GM18526 (cell line): Measurements from ENCODE around the gene PLLP.

ENCODE experiments used
- POLR2A ChIP-seq: IDR thresholded peaks from 3 replicates; pipeline ENCODE4 v1.6.1; 2011; ENCODE audit not compliant: insufficient read length; ENCODE audit errors: extremely low read depth

The PLLP gene

GRCh38 chr16:57226701-57227621 lies 57.5 kb downstream of the PLLP start:
- no peak for TF ChIP-seq POLR2A

- no peak for TF ChIP-seq POLR2A
These were observed 58.5 kb downstream of the PLLP start for GRCh38 chr16:57225978-57226377.

- no peak for TF ChIP-seq POLR2A
These were observed 59.7 kb downstream of the PLLP start for GRCh38 chr16:57224651-57225335.

- TF ChIP-seq POLR2A: no peak
These were observed 61.4 kb downstream of the PLLP start for GRCh38 chr16:57223057-57223456.

- no peak for TF ChIP-seq POLR2A
These were observed 67.5 kb downstream of the PLLP start for GRCh38 chr16:57216968-57217367.

- no peak for TF ChIP-seq POLR2A
These were observed 71.0 kb downstream of the PLLP start for GRCh38 chr16:57213462-57213861.

GRCh38 chr16:57209780-57210179 lies 74.7 kb downstream of the PLLP start:
- no peak for TF ChIP-seq POLR2A

- no peak for TF ChIP-seq POLR2A
These were observed 75.5 kb downstream of the PLLP start for GRCh38 chr16:57208926-57209325.
